B cell (primary cell): ENCODE data around the gene IFNA16. TPM values are rescaled to one million over a fixed set of nuclear protein-coding genes. Genes with fewer than 3 reads are reported as not detected.
"Not testable (repeated sequence)": the region's sequence is repeated elsewhere in the genome, so short reads cannot be mapped to it uniquely, and the experiment has no call there.

Experiments used
- ATAC-seq: fragments of 200-7000 bp; cut with Tn5 transposase; one replicate; pipeline ENCODE4 v1.10.0; 2021; ENCODE audit warnings: low read depth, mild to moderate bottlenecking, moderate number of reproducible peaks, moderate library complexity
- CTCF ChIA-PET: fragments of 350-600 bp; sonication (Branson Sonifier 250); formaldehyde crosslinking; loops from one replicate; lab custom pipeline; 2021; ENCODE audit warnings: antibody characterized with exemption, inconsistent platforms; lab: Charles Lee
- POLR2A ChIA-PET: fragments of 350-600 bp; sonication (Branson Sonifier 250); formaldehyde crosslinking; loops from one replicate; lab custom pipeline; 2021; ENCODE audit warnings: antibody characterized with exemption; lab: Charles Lee
- DNase-seq: peaks from one replicate; pipeline ENCODE4 v3.0.0; 2013
- H2AFZ ChIP-seq: 2 replicates; pipeline ENCODE4 v1.6.1; 2012; ENCODE audit warnings: mild to moderate bottlenecking, low read depth, low read length; ENCODE audit not compliant: insufficient read depth, poor library complexity, severe bottlenecking
- H3K27ac ChIP-seq, 2 donors: 1 replicate in 1 of 2; 2 replicates in 1 of 2; pipeline ENCODE4 v1.5.1; 2012 to 2013; ENCODE audit warnings: low read length in 2 of 2, mild to moderate bottlenecking in 2 of 2, moderate library complexity in 1 of 2
- H3K27me3 ChIP-seq, 4 experiments: fragments of 200-600 bp in 1 of 4; sonication (generic) in 1 of 4; replicated peaks in 1 of 4; 1 replicate in 2 of 4; 2 replicates in 2 of 4; pipeline versions ENCODE4 v1.6.1 to v1.7.0; 2013 to 2016; ENCODE audit warnings: low read length in 3 of 4, mild to moderate bottlenecking in 2 of 4, mixed read lengths in 1 of 4, moderate library complexity in 1 of 4; ENCODE audit not compliant: insufficient read depth in 4 of 4, control insufficient read depth in 3 of 4; ENCODE audit errors: control extremely low read depth in 1 of 4
- H3K36me3 ChIP-seq, 2 experiments: replicated peaks in 1 of 2; 1 replicate in 1 of 2; 2 replicates in 1 of 2; pipeline versions ENCODE4 v1.6.1 to v1.7.1; 2013; ENCODE audit warnings: low read length in 1 of 2; ENCODE audit not compliant: insufficient read depth in 2 of 2, control insufficient read depth in 1 of 2; ENCODE audit errors: control extremely low read depth in 1 of 2, extremely low read depth in 1 of 2
- H3K4me1 ChIP-seq, 2 donors: fragments of 200-600 bp in 1 of 2; sonication (generic) in 1 of 2; 1 replicate in 1 of 2; 2 replicates in 1 of 2; pipeline versions ENCODE4 v1.5.1 to v1.6.1; 2013 to 2017; ENCODE audit warnings: low read length in 2 of 2; ENCODE audit not compliant: control insufficient read depth in 2 of 2, insufficient read depth in 2 of 2
- H3K4me2 ChIP-seq: replicated peaks from 2 replicates; pipeline ENCODE3; 2012; ENCODE audit warnings: mild to moderate bottlenecking, low read depth, low read length; ENCODE audit not compliant: poor library complexity, severe bottlenecking
- H3K4me3 ChIP-seq, 5 experiments: fragments of 200-600 bp in 1 of 5; sonication (generic) in 1 of 5; 1 replicate in 3 of 5; 2 replicates in 2 of 5; pipeline versions ENCODE4 v1.5.1 to v1.7.0; 2011 to 2016; ENCODE audit warnings: low read length in 4 of 5, mild to moderate bottlenecking in 4 of 5, low read depth in 2 of 5, control low read depth in 1 of 5, moderate library complexity in 1 of 5; ENCODE audit not compliant: insufficient read depth in 1 of 5; ENCODE audit errors: control extremely low read depth in 1 of 5, extremely low read depth in 1 of 5
- H3K79me2 ChIP-seq: fragments of 200-600 bp; sonication (generic); one replicate; pipeline ENCODE4 v1.6.0; 2016; ENCODE audit warnings: low read length; ENCODE audit not compliant: control insufficient read depth, insufficient read depth
- H3K9ac ChIP-seq: fragments of 200-600 bp; sonication (generic); 2 replicates; pipeline ENCODE4 v1.6.1; 2017; ENCODE audit warnings: mild to moderate bottlenecking, low read length, moderate library complexity
- H3K9me3 ChIP-seq, 3 donors: one replicate each; pipeline versions ENCODE4 v1.6.1 to v1.7.1; 2013; ENCODE audit warnings: low read length in 2 of 3; ENCODE audit not compliant: control insufficient read depth in 2 of 3, insufficient read depth in 1 of 3; ENCODE audit errors: control extremely low read depth in 1 of 3
- H4K20me1 ChIP-seq: 2 replicates; pipeline ENCODE4 v1.6.0; 2012; ENCODE audit warnings: mild to moderate bottlenecking, low read length; ENCODE audit not compliant: insufficient read depth, control insufficient read depth, poor library complexity, severe bottlenecking
- H3K27ac Mint-ChIP-seq: one replicate; pipeline ENCODE4 v1.8.0; 2021; ENCODE audit warnings: mixed read lengths
- H3K27me3 Mint-ChIP-seq: one replicate; pipeline ENCODE4 v1.8.0; 2021; ENCODE audit warnings: mixed read lengths
- H3K4me1 Mint-ChIP-seq: one replicate; pipeline ENCODE4 v1.8.0; 2021; ENCODE audit warnings: mixed read lengths
- H3K4me3 Mint-ChIP-seq: one replicate; pipeline ENCODE4 v1.8.0; 2021; ENCODE audit warnings: mixed read lengths
- H3K9me3 Mint-ChIP-seq: one replicate; pipeline ENCODE4 v1.8.0; 2022; ENCODE audit warnings: mixed read lengths; ENCODE audit not compliant: insufficient read depth
- WGBS: methylation state at CpG from one replicate; pipeline ENCODE4 v1.1.5; 2013; ENCODE audit warnings: missing lambda C conversion rate; ENCODE audit not compliant: insufficient coverage; 5-methylcytosine and 5-hydroxymethylcytosine counted together
- intact Hi-C: fragments of 100-400 bp; cut with micrococcal nuclease; formaldehyde crosslinking; loops from one replicate; pipeline ENCODE4 v1.10.0; 2022
- polyA minus RNA-seq: library from RNA; depleted of rRNA, polyadenylated mRNA; stranded (reverse); fragments of >200 nt; gene quantifications from 2 replicates; pipeline ENCODE4 v1.2.3, GENCODE V29; 2012
- polyA plus RNA-seq: library from polyadenylated mRNA; depleted of rRNA; stranded (reverse); fragments of >200 nt; gene quantifications from 2 replicates; pipeline ENCODE4 v1.2.3, GENCODE V29; 2012
- total RNA-seq, 2 donors: library from RNA; stranded (reverse); fragments of 120-200 nt in 1 of 2; gene quantifications; 1 replicate in 1 of 2; 2 replicates in 1 of 2; pipeline versions ENCODE4 v1.2.3 to v1.2.4, GENCODE V29; 2013 to 2022
- TF ChIP-seq, protein P1 (sequence below): fragments of 200-600 bp; IDR thresholded peaks from one replicate; pipeline ENCODE4 v1.8.0; 2022; ENCODE audit warnings: antibody characterized with exemption, mild to moderate bottlenecking

Gene IFNA16
- total RNA-seq (not detected in 2 replicates), polyA plus RNA-seq (not detected in 2 replicates), polyA minus RNA-seq (not detected in 2 replicates)
- total RNA-seq (2013) = not detected

DNA sequence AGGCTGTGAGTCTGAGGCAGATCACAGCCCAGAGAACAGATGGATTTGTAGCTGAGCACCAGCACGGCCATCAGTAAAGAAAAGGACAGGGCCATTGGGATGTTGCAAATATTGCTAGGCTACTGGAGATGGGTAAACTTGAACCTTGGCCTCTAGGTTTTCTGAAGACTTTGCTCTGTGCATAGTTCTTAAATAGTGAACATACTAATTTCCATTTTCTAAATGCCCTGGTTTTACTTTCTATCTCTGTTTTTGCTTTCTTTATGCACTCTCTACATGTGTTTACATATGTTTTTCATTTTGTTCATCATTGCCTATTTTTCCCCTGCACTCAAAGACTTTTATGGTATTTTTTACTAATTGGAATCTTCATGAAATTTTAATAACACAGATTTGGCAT lies at the start of gene IFNA16:
IFNA16 (minus strand) TSS at position 101 of the 400 bp plus-strand sequence; CDS start at position 95, 6 bp downstream.
- H4K20me1 ChIP-seq, H3K9me3 Mint-ChIP-seq, H3K36me3 ChIP-seq, POLR2A ChIA-PET, H3K79me2 ChIP-seq, H3K4me3 ChIP-seq, H3K27ac ChIP-seq, H3K4me1 ChIP-seq, H3K9me3 ChIP-seq, CTCF ChIA-PET, ATAC-seq, H3K4me2 ChIP-seq, intact Hi-C loops, DNase-seq, H3K4me3 Mint-ChIP-seq, H3K4me1 Mint-ChIP-seq, H3K27ac Mint-ChIP-seq, H3K9ac ChIP-seq, H2AFZ ChIP-seq: not testable (repeated sequence)
- H3K27me3 Mint-ChIP-seq = peaks cover 26% of the 10 kb centered on the region
- WGBS = no CpG with 5 or more reads among the region's 1 CpG
- H3K27me3 ChIP-seq = peaks cover 0 to 14% (median 3%) of the 10 kb centered on the region in 4 experiments

DNA sequence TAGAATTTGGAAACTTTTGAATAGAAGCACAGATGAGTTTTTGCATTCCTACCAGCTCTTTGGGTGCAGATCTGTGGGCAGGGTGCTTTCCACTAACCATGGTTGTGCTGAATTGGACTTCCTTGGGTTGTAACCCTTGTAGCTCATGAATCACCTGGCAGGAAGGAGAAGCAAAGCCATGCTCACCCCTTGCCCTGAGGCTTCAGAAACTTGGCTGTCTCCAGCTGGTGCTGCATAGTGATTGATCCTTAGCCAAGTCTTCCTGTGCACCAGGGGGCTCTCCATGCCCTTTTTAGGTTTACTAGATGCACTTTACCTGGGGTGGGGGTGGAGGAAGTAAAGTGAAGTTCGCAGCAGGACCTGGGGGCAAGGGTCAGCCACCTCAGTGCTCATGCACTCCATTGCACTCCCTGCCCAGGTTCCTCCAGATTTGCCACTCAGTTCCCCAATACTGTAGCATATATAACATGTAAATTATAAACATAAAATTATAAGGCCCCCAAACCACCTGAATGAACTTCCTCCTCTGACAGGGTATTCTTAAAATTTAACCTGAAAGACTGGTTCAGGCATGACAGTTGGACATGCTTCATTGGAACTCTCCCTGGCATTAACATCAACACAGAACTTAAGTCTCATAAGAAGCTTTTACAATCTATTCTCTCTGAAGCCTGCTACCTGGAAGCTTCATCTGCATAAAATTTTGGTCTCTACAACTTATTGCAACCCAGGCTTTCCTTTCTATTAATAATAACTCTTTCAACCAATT lies 48.5 kb upstream of the IFNA16 start:
- no peak overlapping the region for H3K9ac ChIP-seq
- no peaks in the 10 kb centered on the region for H3K36me3 ChIP-seq
- H3K79me2 ChIP-seq = no peaks in the 10 kb centered on the region
- H3K4me3 ChIP-seq = no peak overlapping the region
- no peaks in the 10 kb centered on the region for H3K27me3 ChIP-seq
- ChIA-PET POLR2A (no interaction called here), CTCF (interaction anchor here (1.0 to 2.3 kb wide), 2 partner anchors 15 to 83 kb away, joined by 4 to 7 read pairs; no protein-coding TSS in a partner anchor)
- TF ChIP-seq, protein P1, sequence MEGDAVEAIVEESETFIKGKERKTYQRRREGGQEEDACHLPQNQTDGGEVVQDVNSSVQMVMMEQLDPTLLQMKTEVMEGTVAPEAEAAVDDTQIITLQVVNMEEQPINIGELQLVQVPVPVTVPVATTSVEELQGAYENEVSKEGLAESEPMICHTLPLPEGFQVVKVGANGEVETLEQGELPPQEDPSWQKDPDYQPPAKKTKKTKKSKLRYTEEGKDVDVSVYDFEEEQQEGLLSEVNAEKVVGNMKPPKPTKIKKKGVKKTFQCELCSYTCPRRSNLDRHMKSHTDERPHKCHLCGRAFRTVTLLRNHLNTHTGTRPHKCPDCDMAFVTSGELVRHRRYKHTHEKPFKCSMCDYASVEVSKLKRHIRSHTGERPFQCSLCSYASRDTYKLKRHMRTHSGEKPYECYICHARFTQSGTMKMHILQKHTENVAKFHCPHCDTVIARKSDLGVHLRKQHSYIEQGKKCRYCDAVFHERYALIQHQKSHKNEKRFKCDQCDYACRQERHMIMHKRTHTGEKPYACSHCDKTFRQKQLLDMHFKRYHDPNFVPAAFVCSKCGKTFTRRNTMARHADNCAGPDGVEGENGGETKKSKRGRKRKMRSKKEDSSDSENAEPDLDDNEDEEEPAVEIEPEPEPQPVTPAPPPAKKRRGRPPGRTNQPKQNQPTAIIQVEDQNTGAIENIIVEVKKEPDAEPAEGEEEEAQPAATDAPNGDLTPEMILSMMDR = no peak
- H3K4me3 Mint-ChIP-seq = no peak overlapping the region
- no peaks in the 10 kb centered on the region for H3K9me3 Mint-ChIP-seq
- WGBS = no CpG with 5 or more reads among the region's 1 CpG
- H4K20me1 ChIP-seq = no peaks in the 10 kb centered on the region
- H3K27ac Mint-ChIP-seq = no peak overlapping the region
- intact Hi-C loops = no loop called here
- peaks cover 28% of the 10 kb centered on the region for H3K27me3 Mint-ChIP-seq
- H3K4me2 ChIP-seq = no peak overlapping the region
- no peaks in the 10 kb centered on the region for H3K9me3 ChIP-seq
- H3K27ac ChIP-seq = no peak overlapping the region
- no peak for DNase-seq
- peaks cover 5 to 8% of the 10 kb centered on the region in 2 donors for H3K4me1 ChIP-seq
- H3K4me1 Mint-ChIP-seq = peaks cover 18% of the 10 kb centered on the region
- no peak for ATAC-seq
- H2AFZ ChIP-seq = no peak overlapping the region
